Measurements from ENCODE around the gene TOMM5. TPM values are rescaled to one million over a fixed set of nuclear protein-coding genes. Genes with fewer than 3 reads are reported as not detected.

TOMM5 gene
- total RNA-seq, 6 donors from 2014 or later: 35.4 to 83.5 (median 54.2) TPM

- 87 to 88% methylated on average over 6 of the region's 6 CpGs for WGBS, 2 donors
- peaks cover 0 to under 1% (median 0%) of the 10 kb centered on the region in 4 donors for H3K36me3 ChIP-seq
- H3K4me1 ChIP-seq: peaks cover 20 to 36% (median 21%) of the 10 kb centered on the region in 4 donors
- TF ChIP-seq POLR2AphosphoS5 (IDR thresholded peaks at IDR 0.05) (no peak), CTCF (IDR thresholded peaks at IDR 0.05) (no peak), EP300 (IDR thresholded peaks at IDR 0.05) (no peak), POLR2A (IDR thresholded peaks at IDR 0.05) (no peak)
- no peak overlapping the region for H3K27ac ChIP-seq
- DNase-seq: no peak
- no peak overlapping the region for H3K4me3 ChIP-seq
- H3K9me3 ChIP-seq: no peaks in the 10 kb centered on the region
- ATAC-seq (ENCODE audit: low FRiP score in 2 of 2): no peak
- H3K27me3 ChIP-seq: no peaks in the 10 kb centered on the region
These were observed 1.6 kb upstream of the TOMM5 start for GRCh38 chr9:37593883-37594448.

GRCh38 chr9:37587521-37587920 is 4.9 kb downstream of the TOMM5 start:
- no peak for DNase-seq
- 76 to 81% methylated on average over 4 of the region's 4 CpGs for WGBS, 2 donors
- no peak overlapping the region for H3K4me3 ChIP-seq
- no peak for ATAC-seq (ENCODE audit: low FRiP score in 2 of 2)
- peaks cover 16 to 20% (median 17%) of the 10 kb centered on the region in 4 donors for H3K4me1 ChIP-seq
- no peaks in the 10 kb centered on the region for H3K9me3 ChIP-seq
- no peaks in the 10 kb centered on the region for H3K27me3 ChIP-seq
- H3K36me3 ChIP-seq: peaks cover 13 to 59% (median 27%) of the 10 kb centered on the region in 4 donors
- no peak for TF ChIP-seq POLR2AphosphoS5 (IDR thresholded peaks at IDR 0.05)
- H3K27ac ChIP-seq: no peak overlapping the region

GRCh38 chr9:37583522-37584121 is 8.8 kb downstream of the TOMM5 start:
- H3K4me3 ChIP-seq: no peak overlapping the region
- ATAC-seq (ENCODE audit: low FRiP score in 2 of 2) (no peak), DNase-seq (no peak)
- peaks cover 13 to 65% (median 27%) of the 10 kb centered on the region in 4 donors for H3K36me3 ChIP-seq
- no peaks in the 10 kb centered on the region for H3K9me3 ChIP-seq
- no peak overlapping the region for H3K27ac ChIP-seq
- H3K27me3 ChIP-seq: no peaks in the 10 kb centered on the region
- no peaks in the 10 kb centered on the region for H3K4me1 ChIP-seq
- WGBS, 2 donors: 92 to 94% methylated on average over 3 of the region's 3 CpGs
- TF ChIP-seq POLR2AphosphoS5 (IDR thresholded peaks at IDR 0.05): no peak
- no peak for TF ChIP-seq POLR2A (IDR thresholded peaks at IDR 0.05)
- no peak for TF ChIP-seq CTCF (IDR thresholded peaks at IDR 0.05)
- TF ChIP-seq EP300 (IDR thresholded peaks at IDR 0.05): no peak

- no peak overlapping the region for H3K4me3 ChIP-seq
- no peaks in the 10 kb centered on the region for H3K4me1 ChIP-seq
- H3K9me3 ChIP-seq: no peaks in the 10 kb centered on the region
- DNase-seq: no peak
- H3K36me3 ChIP-seq: peaks cover 7 to 55% (median 23%) of the 10 kb centered on the region in 4 donors
- no peak overlapping the region for H3K27ac ChIP-seq
- WGBS, 2 donors: 74 to 84% methylated on average over 6 of the region's 6 CpGs
- no peaks in the 10 kb centered on the region for H3K27me3 ChIP-seq
- TF ChIP-seq CTCF (IDR thresholded peaks at IDR 0.05) (peak; percentile 33 to 70 (median 56)), POLR2AphosphoS5 (IDR thresholded peaks at IDR 0.05) (no peak), EP300 (IDR thresholded peaks at IDR 0.05) (no peak), POLR2A (IDR thresholded peaks at IDR 0.05) (no peak)
- peak in 1 of 2 donors; percentile 66 for ATAC-seq (ENCODE audit: low FRiP score in 2 of 2)
These were observed 9.7 kb downstream of the TOMM5 start for GRCh38 chr9:37582548-37583157.

GRCh38 chr9:37575921-37576721 is 16.3 kb downstream of the TOMM5 start, which contains the start of gene FBXO10:
FBXO10 (minus strand) TSS chr9:37576380; CDS start chr9:37541768, 34,612 bp downstream.
- peak in 2 of 4 donors; percentile 66 for TF ChIP-seq POLR2A (IDR thresholded peaks at IDR 0.05)
- no peak for TF ChIP-seq CTCF (IDR thresholded peaks at IDR 0.05)
- peak in 1 of 2 donors; percentile 59 for TF ChIP-seq POLR2AphosphoS5 (IDR thresholded peaks at IDR 0.05)
- Histone ChIP-seq H3K4me1 (peaks cover 2 to 26% (median 10%) of the 10 kb centered on the region in 4 donors), H3K4me3 (peak within 1 kb of the TSS; percentile 74 to 90 (median 78)), H3K27me3 (no peaks in the 10 kb centered on the region), H3K36me3 (no peaks in the 10 kb centered on the region), H3K9me3 (no peaks in the 10 kb centered on the region), H3K27ac (peak within 1 kb of the TSS; percentile 61 to 86 (median 80))
- DNase-seq (peak; percentile 74 to 95), ATAC-seq (ENCODE audit: low FRiP score in 2 of 2) (peak; percentile 83 to 97)
- WGBS, 2 donors: 1 to 2% methylated on average over 15 to 66 of the region's 81 CpGs

Data from upper lobe of left lung (tissue), 6 donors.